ENCODE results near the gene KLHL17.

The KLHL17 gene

GRCh38 chr1:917076-917459 is 43.3 kb upstream of the KLHL17 start:
- H3K9me3 ChIP-seq (ENCODE audit: control insufficient read depth in 1 of 2, low read length in 2 of 2) = no peaks in the 10 kb centered on the region
- H3K4me1 ChIP-seq (ENCODE audit: control insufficient read depth in 1 of 2, insufficient read depth in 2 of 2, low read length in 2 of 2) = peaks cover 0 to 20% of the 10 kb centered on the region in 2 donors
- no peak overlapping the region for H3K27ac ChIP-seq (ENCODE audit: low read length)
- no peak overlapping the region for H3K4me3 ChIP-seq (ENCODE audit: low read depth in 1 of 2, low read length in 2 of 2)
- H3K36me3 ChIP-seq (ENCODE audit: control insufficient read depth in 1 of 2, insufficient read depth in 2 of 2, low read length in 2 of 2) = no peaks in the 10 kb centered on the region
- peaks cover 43% of the 10 kb centered on the region for H3K27me3 ChIP-seq (ENCODE audit: low read depth, low read length)

GRCh38 chr1:917466-918091 is 42.8 kb upstream of the KLHL17 start:
- Histone ChIP-seq H3K27me3 (ENCODE audit: low read depth, low read length) (peaks cover 45% of the 10 kb centered on the region), H3K9me3 (ENCODE audit: control insufficient read depth in 1 of 2, low read length in 2 of 2) (no peaks in the 10 kb centered on the region), H3K27ac (ENCODE audit: low read length) (no peak overlapping the region), H3K36me3 (ENCODE audit: control insufficient read depth in 1 of 2, insufficient read depth in 2 of 2, low read length in 2 of 2) (no peaks in the 10 kb centered on the region), H3K4me3 (ENCODE audit: low read depth in 1 of 2, low read length in 2 of 2) (no peak overlapping the region), H3K4me1 (ENCODE audit: control insufficient read depth in 1 of 2, insufficient read depth in 2 of 2, low read length in 2 of 2) (peaks cover 0 to 22% of the 10 kb centered on the region in 2 donors)

- no peak overlapping the region for H3K4me3 ChIP-seq (ENCODE audit: low read depth in 1 of 2, low read length in 2 of 2)
- H3K27ac ChIP-seq (ENCODE audit: low read length) = no peak overlapping the region
- H3K9me3 ChIP-seq (ENCODE audit: control insufficient read depth in 1 of 2, low read length in 2 of 2) = no peaks in the 10 kb centered on the region
- H3K27me3 ChIP-seq (ENCODE audit: low read depth, low read length) = peaks cover 53% of the 10 kb centered on the region
- H3K36me3 ChIP-seq (ENCODE audit: control insufficient read depth in 1 of 2, insufficient read depth in 2 of 2, low read length in 2 of 2) = no peaks in the 10 kb centered on the region
- peaks cover 4 to 30% of the 10 kb centered on the region in 2 donors for H3K4me1 ChIP-seq (ENCODE audit: control insufficient read depth in 1 of 2, insufficient read depth in 2 of 2, low read length in 2 of 2)
Measured at GRCh38 chr1:918353-918752, 42.0 kb upstream of the KLHL17 start.

- peaks cover 53% of the 10 kb centered on the region for H3K27me3 ChIP-seq (ENCODE audit: low read depth, low read length)
- no peak overlapping the region for H3K4me3 ChIP-seq (ENCODE audit: low read depth in 1 of 2, low read length in 2 of 2)
- no peaks in the 10 kb centered on the region for H3K9me3 ChIP-seq (ENCODE audit: control insufficient read depth in 1 of 2, low read length in 2 of 2)
- H3K27ac ChIP-seq (ENCODE audit: low read length) = no peak overlapping the region
- H3K36me3 ChIP-seq (ENCODE audit: control insufficient read depth in 1 of 2, insufficient read depth in 2 of 2, low read length in 2 of 2) = no peaks in the 10 kb centered on the region
- peaks cover 4 to 34% of the 10 kb centered on the region in 2 donors for H3K4me1 ChIP-seq (ENCODE audit: control insufficient read depth in 1 of 2, insufficient read depth in 2 of 2, low read length in 2 of 2)
Measured at GRCh38 chr1:918843-919242, 41.5 kb upstream of the KLHL17 start.

GRCh38 chr1:919271-919872 is 41.0 kb upstream of the KLHL17 start:
- Histone ChIP-seq H3K36me3 (ENCODE audit: control insufficient read depth in 1 of 2, insufficient read depth in 2 of 2, low read length in 2 of 2) (no peaks in the 10 kb centered on the region), H3K4me1 (ENCODE audit: control insufficient read depth in 1 of 2, insufficient read depth in 2 of 2, low read length in 2 of 2) (peaks cover 4 to 34% of the 10 kb centered on the region in 2 donors), H3K9me3 (ENCODE audit: control insufficient read depth in 1 of 2, low read length in 2 of 2) (no peaks in the 10 kb centered on the region), H3K27ac (ENCODE audit: low read length) (no peak overlapping the region), H3K27me3 (ENCODE audit: low read depth, low read length) (peaks cover 53% of the 10 kb centered on the region), H3K4me3 (ENCODE audit: low read depth in 1 of 2, low read length in 2 of 2) (no peak overlapping the region)

- no peaks in the 10 kb centered on the region for H3K36me3 ChIP-seq (ENCODE audit: control insufficient read depth in 1 of 2, insufficient read depth in 2 of 2, low read length in 2 of 2)
- H3K27me3 ChIP-seq (ENCODE audit: low read depth, low read length) = peaks cover 53% of the 10 kb centered on the region
Measured at GRCh38 chr1:920010-920409, 40.4 kb upstream of the KLHL17 start.

GRCh38 chr1:920521-920920 is 39.9 kb upstream of the KLHL17 start:
- H3K4me3 ChIP-seq (ENCODE audit: low read depth in 1 of 2, low read length in 2 of 2) = peak overlapping the region in 1 of 2 donors; percentile 33
- H3K9me3 ChIP-seq (ENCODE audit: control insufficient read depth in 1 of 2, low read length in 2 of 2) = no peaks in the 10 kb centered on the region
- H3K27me3 ChIP-seq (ENCODE audit: low read depth, low read length) = peaks cover 53% of the 10 kb centered on the region

More at GRCh38 chr1:920010-920409, 40.4 kb upstream of the KLHL17 start:
- peaks cover 4 to 39% of the 10 kb centered on the region in 2 donors for H3K4me1 ChIP-seq (ENCODE audit: control insufficient read depth in 1 of 2, insufficient read depth in 2 of 2, low read length in 2 of 2)
- H3K9me3 ChIP-seq (ENCODE audit: control insufficient read depth in 1 of 2, low read length in 2 of 2) = no peaks in the 10 kb centered on the region
- H3K27ac ChIP-seq (ENCODE audit: low read length) = no peak overlapping the region
- no peak overlapping the region for H3K4me3 ChIP-seq (ENCODE audit: low read depth in 1 of 2, low read length in 2 of 2)

GRCh38 chr1:921011-921837 is 39.2 kb upstream of the KLHL17 start:
- no peaks in the 10 kb centered on the region for H3K36me3 ChIP-seq (ENCODE audit: control insufficient read depth in 1 of 2, insufficient read depth in 2 of 2, low read length in 2 of 2)
- H3K4me3 ChIP-seq (ENCODE audit: low read depth in 1 of 2, low read length in 2 of 2) = peak overlapping the region in 1 of 2 donors; percentile 33
- no peaks in the 10 kb centered on the region for H3K9me3 ChIP-seq (ENCODE audit: control insufficient read depth in 1 of 2, low read length in 2 of 2)
- no peak overlapping the region for H3K27ac ChIP-seq (ENCODE audit: low read length)
- H3K27me3 ChIP-seq (ENCODE audit: low read depth, low read length) = peaks cover 55% of the 10 kb centered on the region
- peaks cover 4 to 49% of the 10 kb centered on the region in 2 donors for H3K4me1 ChIP-seq (ENCODE audit: control insufficient read depth in 1 of 2, insufficient read depth in 2 of 2, low read length in 2 of 2)

More at GRCh38 chr1:920521-920920, 39.9 kb upstream of the KLHL17 start:
- Histone ChIP-seq H3K4me1 (ENCODE audit: control insufficient read depth in 1 of 2, insufficient read depth in 2 of 2, low read length in 2 of 2) (peaks cover 4 to 43% of the 10 kb centered on the region in 2 donors), H3K27ac (ENCODE audit: low read length) (no peak overlapping the region), H3K36me3 (ENCODE audit: control insufficient read depth in 1 of 2, insufficient read depth in 2 of 2, low read length in 2 of 2) (no peaks in the 10 kb centered on the region)

- Histone ChIP-seq H3K27me3 (ENCODE audit: low read depth, low read length) (peaks cover 51% of the 10 kb centered on the region), H3K36me3 (ENCODE audit: control insufficient read depth in 1 of 2, insufficient read depth in 2 of 2, low read length in 2 of 2) (no peaks in the 10 kb centered on the region), H3K4me3 (ENCODE audit: low read depth in 1 of 2, low read length in 2 of 2) (peak within 1 kb of the TSS; percentile 33 to 65), H3K27ac (ENCODE audit: low read length) (no peak within 1 kb of the TSS), H3K9me3 (ENCODE audit: control insufficient read depth in 1 of 2, low read length in 2 of 2) (no peaks in the 10 kb centered on the region), H3K4me1 (ENCODE audit: control insufficient read depth in 1 of 2, insufficient read depth in 2 of 2, low read length in 2 of 2) (peaks cover 4 to 44% of the 10 kb centered on the region in 2 donors)
Measured at GRCh38 chr1:923131-923990, 37.0 kb upstream of the KLHL17 start, which contains the start of gene SAMD11. Gene SAMD11, plus strand, starts transcription at chr1:923923. Its CDS starts 509 bp downstream, at chr1:924432.

- H3K27ac ChIP-seq (ENCODE audit: low read length) = no peak overlapping the region
- H3K4me1 ChIP-seq (ENCODE audit: control insufficient read depth in 1 of 2, insufficient read depth in 2 of 2, low read length in 2 of 2) = peaks cover 4 to 44% of the 10 kb centered on the region in 2 donors
- H3K36me3 ChIP-seq (ENCODE audit: control insufficient read depth in 1 of 2, insufficient read depth in 2 of 2, low read length in 2 of 2) = no peaks in the 10 kb centered on the region
- H3K27me3 ChIP-seq (ENCODE audit: low read depth, low read length) = peaks cover 43% of the 10 kb centered on the region
- peak overlapping the region in 1 of 2 donors; percentile 65 for H3K4me3 ChIP-seq (ENCODE audit: low read depth in 1 of 2, low read length in 2 of 2)
- H3K9me3 ChIP-seq (ENCODE audit: control insufficient read depth in 1 of 2, low read length in 2 of 2) = no peaks in the 10 kb centered on the region
Measured at GRCh38 chr1:923991-924655, 36.3 kb upstream of the KLHL17 start.
